ENCODE measurements around the gene RETREG2. TPM values are rescaled to one million over a fixed set of nuclear protein-coding genes. Genes with fewer than 3 reads are reported as not detected.
A peak's percentile ranks its signal among the peaks of the same experiment; 100 is the strongest.

Gene RETREG2
- total and polyA plus RNA-seq, 2 of the 8 experiments (the other 6 are each of a cell fraction or from before 2014, with no cell fraction given) = 51.3 to 67.4 TPM

DNA sequence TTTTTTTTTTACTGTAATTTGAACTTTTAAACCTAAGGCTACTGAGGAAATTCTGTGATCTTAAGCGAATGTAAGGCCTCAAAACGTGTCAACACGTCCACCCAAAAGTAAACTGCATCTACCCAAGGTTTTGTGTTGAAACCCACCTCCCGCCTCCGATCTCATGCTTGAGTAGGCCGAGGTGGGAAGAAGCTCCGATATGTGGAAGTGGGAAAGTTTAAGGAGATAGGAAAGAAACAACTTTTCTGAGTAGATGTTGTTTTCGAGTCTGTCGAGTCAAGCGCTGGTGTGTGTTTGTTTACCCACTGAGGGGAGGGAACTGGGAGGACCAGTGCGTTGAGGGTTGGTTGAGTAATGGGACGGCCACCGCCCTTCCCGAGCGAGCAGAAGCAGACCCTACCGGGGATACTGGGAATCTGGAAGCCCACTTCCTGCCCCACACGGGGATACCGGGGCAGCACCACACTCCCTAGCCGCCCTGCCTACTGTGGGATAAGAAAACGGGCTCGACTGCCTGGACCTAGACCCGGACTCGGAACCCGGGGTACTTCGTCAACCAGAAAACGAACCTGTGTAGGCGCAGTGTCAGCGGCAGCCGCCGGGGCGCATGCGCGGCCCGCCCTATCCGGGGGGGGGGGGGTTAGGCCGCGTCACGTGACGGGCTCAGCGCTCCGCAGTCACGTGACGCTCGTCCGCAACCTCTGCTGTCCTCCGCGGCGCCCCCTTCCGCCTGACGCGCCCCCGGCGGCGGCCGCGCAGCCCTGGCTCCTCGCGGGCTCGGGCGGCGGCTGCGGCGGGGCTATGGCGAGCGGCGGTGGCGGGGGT, at the start of gene RETREG2 (continued):
- TF ChIP-seq HDAC6 (IDR thresholded peaks at IDR 0.05; ENCODE audit: low read depth, low read length) = no peak
- TF ChIP-seq, protein P1, sequence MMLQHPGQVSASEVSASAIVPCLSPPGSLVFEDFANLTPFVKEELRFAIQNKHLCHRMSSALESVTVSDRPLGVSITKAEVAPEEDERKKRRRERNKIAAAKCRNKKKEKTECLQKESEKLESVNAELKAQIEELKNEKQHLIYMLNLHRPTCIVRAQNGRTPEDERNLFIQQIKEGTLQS (IDR thresholded peaks at IDR 0.05; ENCODE audit: insufficient read depth, low read depth, low read length) = peak; percentile 99
- TF ChIP-seq, protein P2, sequence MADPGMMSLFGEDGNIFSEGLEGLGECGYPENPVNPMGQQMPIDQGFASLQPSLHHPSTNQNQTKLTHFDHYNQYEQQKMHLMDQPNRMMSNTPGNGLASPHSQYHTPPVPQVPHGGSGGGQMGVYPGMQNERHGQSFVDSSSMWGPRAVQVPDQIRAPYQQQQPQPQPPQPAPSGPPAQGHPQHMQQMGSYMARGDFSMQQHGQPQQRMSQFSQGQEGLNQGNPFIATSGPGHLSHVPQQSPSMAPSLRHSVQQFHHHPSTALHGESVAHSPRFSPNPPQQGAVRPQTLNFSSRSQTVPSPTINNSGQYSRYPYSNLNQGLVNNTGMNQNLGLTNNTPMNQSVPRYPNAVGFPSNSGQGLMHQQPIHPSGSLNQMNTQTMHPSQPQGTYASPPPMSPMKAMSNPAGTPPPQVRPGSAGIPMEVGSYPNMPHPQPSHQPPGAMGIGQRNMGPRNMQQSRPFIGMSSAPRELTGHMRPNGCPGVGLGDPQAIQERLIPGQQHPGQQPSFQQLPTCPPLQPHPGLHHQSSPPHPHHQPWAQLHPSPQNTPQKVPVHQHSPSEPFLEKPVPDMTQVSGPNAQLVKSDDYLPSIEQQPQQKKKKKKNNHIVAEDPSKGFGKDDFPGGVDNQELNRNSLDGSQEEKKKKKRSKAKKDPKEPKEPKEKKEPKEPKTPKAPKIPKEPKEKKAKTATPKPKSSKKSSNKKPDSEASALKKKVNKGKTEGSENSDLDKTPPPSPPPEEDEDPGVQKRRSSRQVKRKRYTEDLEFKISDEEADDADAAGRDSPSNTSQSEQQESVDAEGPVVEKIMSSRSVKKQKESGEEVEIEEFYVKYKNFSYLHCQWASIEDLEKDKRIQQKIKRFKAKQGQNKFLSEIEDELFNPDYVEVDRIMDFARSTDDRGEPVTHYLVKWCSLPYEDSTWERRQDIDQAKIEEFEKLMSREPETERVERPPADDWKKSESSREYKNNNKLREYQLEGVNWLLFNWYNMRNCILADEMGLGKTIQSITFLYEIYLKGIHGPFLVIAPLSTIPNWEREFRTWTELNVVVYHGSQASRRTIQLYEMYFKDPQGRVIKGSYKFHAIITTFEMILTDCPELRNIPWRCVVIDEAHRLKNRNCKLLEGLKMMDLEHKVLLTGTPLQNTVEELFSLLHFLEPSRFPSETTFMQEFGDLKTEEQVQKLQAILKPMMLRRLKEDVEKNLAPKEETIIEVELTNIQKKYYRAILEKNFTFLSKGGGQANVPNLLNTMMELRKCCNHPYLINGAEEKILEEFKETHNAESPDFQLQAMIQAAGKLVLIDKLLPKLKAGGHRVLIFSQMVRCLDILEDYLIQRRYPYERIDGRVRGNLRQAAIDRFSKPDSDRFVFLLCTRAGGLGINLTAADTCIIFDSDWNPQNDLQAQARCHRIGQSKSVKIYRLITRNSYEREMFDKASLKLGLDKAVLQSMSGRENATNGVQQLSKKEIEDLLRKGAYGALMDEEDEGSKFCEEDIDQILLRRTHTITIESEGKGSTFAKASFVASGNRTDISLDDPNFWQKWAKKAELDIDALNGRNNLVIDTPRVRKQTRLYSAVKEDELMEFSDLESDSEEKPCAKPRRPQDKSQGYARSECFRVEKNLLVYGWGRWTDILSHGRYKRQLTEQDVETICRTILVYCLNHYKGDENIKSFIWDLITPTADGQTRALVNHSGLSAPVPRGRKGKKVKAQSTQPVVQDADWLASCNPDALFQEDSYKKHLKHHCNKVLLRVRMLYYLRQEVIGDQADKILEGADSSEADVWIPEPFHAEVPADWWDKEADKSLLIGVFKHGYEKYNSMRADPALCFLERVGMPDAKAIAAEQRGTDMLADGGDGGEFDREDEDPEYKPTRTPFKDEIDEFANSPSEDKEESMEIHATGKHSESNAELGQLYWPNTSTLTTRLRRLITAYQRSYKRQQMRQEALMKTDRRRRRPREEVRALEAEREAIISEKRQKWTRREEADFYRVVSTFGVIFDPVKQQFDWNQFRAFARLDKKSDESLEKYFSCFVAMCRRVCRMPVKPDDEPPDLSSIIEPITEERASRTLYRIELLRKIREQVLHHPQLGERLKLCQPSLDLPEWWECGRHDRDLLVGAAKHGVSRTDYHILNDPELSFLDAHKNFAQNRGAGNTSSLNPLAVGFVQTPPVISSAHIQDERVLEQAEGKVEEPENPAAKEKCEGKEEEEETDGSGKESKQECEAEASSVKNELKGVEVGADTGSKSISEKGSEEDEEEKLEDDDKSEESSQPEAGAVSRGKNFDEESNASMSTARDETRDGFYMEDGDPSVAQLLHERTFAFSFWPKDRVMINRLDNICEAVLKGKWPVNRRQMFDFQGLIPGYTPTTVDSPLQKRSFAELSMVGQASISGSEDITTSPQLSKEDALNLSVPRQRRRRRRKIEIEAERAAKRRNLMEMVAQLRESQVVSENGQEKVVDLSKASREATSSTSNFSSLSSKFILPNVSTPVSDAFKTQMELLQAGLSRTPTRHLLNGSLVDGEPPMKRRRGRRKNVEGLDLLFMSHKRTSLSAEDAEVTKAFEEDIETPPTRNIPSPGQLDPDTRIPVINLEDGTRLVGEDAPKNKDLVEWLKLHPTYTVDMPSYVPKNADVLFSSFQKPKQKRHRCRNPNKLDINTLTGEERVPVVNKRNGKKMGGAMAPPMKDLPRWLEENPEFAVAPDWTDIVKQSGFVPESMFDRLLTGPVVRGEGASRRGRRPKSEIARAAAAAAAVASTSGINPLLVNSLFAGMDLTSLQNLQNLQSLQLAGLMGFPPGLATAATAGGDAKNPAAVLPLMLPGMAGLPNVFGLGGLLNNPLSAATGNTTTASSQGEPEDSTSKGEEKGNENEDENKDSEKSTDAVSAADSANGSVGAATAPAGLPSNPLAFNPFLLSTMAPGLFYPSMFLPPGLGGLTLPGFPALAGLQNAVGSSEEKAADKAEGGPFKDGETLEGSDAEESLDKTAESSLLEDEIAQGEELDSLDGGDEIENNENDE (IDR thresholded peaks at IDR 0.05; ENCODE audit: insufficient replicate concordance, low read length) = no peak
- TF ChIP-seq MAFK (IDR thresholded peaks at IDR 0.05; ENCODE audit: low read depth, low read length) = peak; percentile 12; the same call in 1 of the 2 replicates
- TF ChIP-seq RFX5 (IDR thresholded peaks at IDR 0.05; ENCODE audit: borderline replicate concordance, low read depth, low read length) = no peak
- TF ChIP-seq ZNF274 (IDR thresholded peaks at IDR 0.05; ENCODE audit: borderline replicate concordance, extremely low read depth, low read length) = no peak
- no peak for TF ChIP-seq EGR1 (IDR thresholded peaks at IDR 0.05; ENCODE audit: borderline replicate concordance, low read depth, low read length)
- TF ChIP-seq TEAD4 (IDR thresholded peaks at IDR 0.05; ENCODE audit: low read depth, low read length) = no peak
- TF ChIP-seq RAD21 (IDR thresholded peaks at IDR 0.05 in 1 of 2, conservative IDR thresholded peaks at IDR 0.05 in 1 of 2; ENCODE audit: low read depth in 2 of 2, low read length in 2 of 2) = peak in 1 of 2 experiments; percentile 36; a peak in 1 of 4 replicates

All from H1 (cell line).